NCI-H146 treated with DMSO at 0.1 percent for 48 hours (cell line): ENCODE measurements around the gene OR10G2.

ENCODE experiments used
- DNase-seq: peaks from one replicate; lab custom pipeline; 2025; ENCODE audit not compliant: unreplicated experiment; lab: John Stamatoyannopoulos, UW

OR10G2 gene

DNA sequence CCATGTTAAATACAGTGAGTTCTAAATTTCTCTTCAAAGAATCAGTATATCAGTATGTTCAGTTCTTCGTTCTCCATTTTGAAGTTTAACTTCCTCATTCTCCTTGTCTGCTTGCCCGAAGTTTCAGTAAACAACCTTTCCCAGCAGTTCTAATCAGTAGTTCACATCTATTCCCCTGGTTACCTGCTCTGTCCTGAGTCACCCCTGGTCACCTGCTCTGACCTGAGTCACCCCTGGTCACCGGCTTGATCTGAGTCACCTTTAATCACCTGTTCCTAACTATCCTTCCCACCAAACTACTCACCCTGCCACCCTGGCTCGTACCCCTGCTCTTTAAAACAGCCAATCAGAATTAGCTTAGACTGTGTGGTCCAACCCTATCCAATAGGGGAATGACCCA, 45.4 kb downstream of the OR10G2 start:
- no peak for DNase-seq
